HG02870 (cell line): ENCODE measurements around the gene KRTAP2-3.
"Not testable (repeated sequence)": the region's sequence is repeated elsewhere in the genome, so short reads cannot be mapped to it uniquely, and the experiment has no call there.

Experiments
- ATAC-seq: cut with Tn5 transposase; IDR thresholded peaks from one replicate; pipeline ENCODE4 v1.9.1; 2021; ENCODE audit warnings: mild to moderate bottlenecking, moderate library complexity; ENCODE audit not compliant: unreplicated experiment

Gene KRTAP2-3

GRCh38 chr17:41069031-41069430 lies 9.1 kb upstream of the KRTAP2-3 start:
- ATAC-seq = no peak

GRCh38 chr17:41067281-41067680 lies 7.4 kb upstream of the KRTAP2-3 start:
- no peak for ATAC-seq

GRCh38 chr17:41065829-41066624 lies 6.1 kb upstream of the KRTAP2-3 start, which contains the start of gene KRTAP2-4:
Gene KRTAP2-4, minus strand, starts transcription at chr17:41065879. Its CDS starts 34 bp downstream, at chr17:41065845.
- ATAC-seq = no peak

- not testable (repeated sequence) for ATAC-seq
These were observed 5.2 kb upstream of the KRTAP2-3 start for GRCh38 chr17:41065016-41065689.

- no peak for ATAC-seq
These were observed 4.4 kb upstream of the KRTAP2-3 start for GRCh38 chr17:41064301-41064700.

GRCh38 chr17:41063449-41063848 lies 3.5 kb upstream of the KRTAP2-3 start:
- ATAC-seq = no peak

GRCh38 chr17:41061964-41062363 lies 2.0 kb upstream of the KRTAP2-3 start:
- ATAC-seq = no peak

- ATAC-seq = not testable (repeated sequence)
These were observed 450 bp downstream of the KRTAP2-3 start for GRCh38 chr17:41059276-41060051.

- no peak for ATAC-seq
These were observed 1.2 kb downstream of the KRTAP2-3 start for GRCh38 chr17:41058741-41059140.

- no peak for ATAC-seq
These were observed 2.4 kb downstream of the KRTAP2-3 start for GRCh38 chr17:41057547-41057946.

- not testable (repeated sequence) for ATAC-seq
These were observed 4.8 kb downstream of the KRTAP2-3 start, which contains the start of gene KRTAP2-2 for GRCh38 chr17:41055130-41055529. Gene KRTAP2-2, minus strand, starts transcription at chr17:41055230. Its CDS starts 19 bp downstream, at chr17:41055211.

GRCh38 chr17:41054556-41054955 lies 5.4 kb downstream of the KRTAP2-3 start:
- not testable (repeated sequence) for ATAC-seq

GRCh38 chr17:41054025-41054424 lies 5.9 kb downstream of the KRTAP2-3 start:
- no peak for ATAC-seq

GRCh38 chr17:41052566-41052965 lies 7.3 kb downstream of the KRTAP2-3 start:
- no peak for ATAC-seq

- no peak for ATAC-seq
These were observed 10.8 kb downstream of the KRTAP2-3 start for GRCh38 chr17:41049110-41049509.

GRCh38 chr17:41048441-41048840 lies 11.5 kb downstream of the KRTAP2-3 start:
- ATAC-seq = no peak

GRCh38 chr17:41046735-41047465 lies 13.0 kb downstream of the KRTAP2-3 start, which contains the start of gene KRTAP2-1:
Gene KRTAP2-1, minus strand, starts transcription at chr17:41047316. Its CDS starts 49 bp downstream, at chr17:41047267.
- ATAC-seq = not testable (repeated sequence)

GRCh38 chr17:41042953-41043352 lies 17.0 kb downstream of the KRTAP2-3 start:
- ATAC-seq = no peak

GRCh38 chr17:41040783-41041571 lies 18.9 kb downstream of the KRTAP2-3 start, which contains the start of gene KRTAP1-1:
Gene KRTAP1-1, minus strand, starts transcription at chr17:41041450. Its CDS starts 53 bp downstream, at chr17:41041397.
- not testable (repeated sequence) for ATAC-seq
